WTC11 (cell line): ENCODE data around the gene INTS11.

Experiments
- ATF3 ChIP-seq: sonication (generic); formaldehyde crosslinking; conservative IDR thresholded peaks from 2 replicates; pipeline ENCODE4 v1.8.1; 2022; ENCODE audit warnings: mild to moderate bottlenecking, missing genetic modification reagents
- CREM ChIP-seq: sonication (generic); formaldehyde crosslinking; IDR thresholded peaks from 2 replicates; pipeline ENCODE4 v1.8.1; 2022; ENCODE audit warnings: mild to moderate bottlenecking, missing genetic modification reagents, moderate library complexity
- CTCF ChIP-seq: fragments of 200-600 bp; IDR thresholded peaks from 2 replicates; pipeline ENCODE4 v1.8.0; 2022; ENCODE audit warnings: antibody characterized with exemption
- NR2C2 ChIP-seq: sonication (generic); formaldehyde crosslinking; IDR thresholded peaks from 2 replicates; pipeline ENCODE4 v1.8.0; 2022; ENCODE audit warnings: mild to moderate bottlenecking, missing genetic modification reagents
- PREB ChIP-seq: sonication (generic); formaldehyde crosslinking; IDR thresholded peaks from 2 replicates; pipeline ENCODE4 v1.8.1; 2022; ENCODE audit warnings: mild to moderate bottlenecking, missing genetic modification reagents, moderate library complexity, borderline replicate concordance
- TCF7 ChIP-seq: sonication (generic); formaldehyde crosslinking; IDR thresholded peaks from 2 replicates; pipeline ENCODE4 v1.8.0; 2022; ENCODE audit warnings: mild to moderate bottlenecking, low read depth, missing genetic modification reagents, moderate library complexity
- TF ChIP-seq, protein P1 (sequence below): sonication (generic); formaldehyde crosslinking; IDR thresholded peaks from 2 replicates; pipeline ENCODE4 v1.8.0; 2022; ENCODE audit warnings: missing genetic modification reagents
- TF ChIP-seq, protein P2 (sequence below): sonication (generic); formaldehyde crosslinking; IDR thresholded peaks from 2 replicates; pipeline ENCODE4 v1.8.1; 2023; ENCODE audit warnings: mild to moderate bottlenecking, missing genetic modification reagents, moderate library complexity
- TF ChIP-seq, protein P3 (sequence below): sonication (generic); formaldehyde crosslinking; IDR thresholded peaks from 2 replicates; pipeline ENCODE4 v1.8.0; 2022; ENCODE audit warnings: mild to moderate bottlenecking, missing genetic modification reagents
- TF ChIP-seq, protein P4 (sequence below): sonication (generic); formaldehyde crosslinking; IDR thresholded peaks from 2 replicates; pipeline ENCODE4 v1.8.0; 2022; ENCODE audit warnings: mild to moderate bottlenecking, missing genetic modification reagents
- TF ChIP-seq, protein P5 (sequence below): sonication (generic); formaldehyde crosslinking; IDR thresholded peaks from 2 replicates; pipeline ENCODE4 v1.8.0; 2023; ENCODE audit warnings: mild to moderate bottlenecking, missing genetic modification reagents

DNA sequence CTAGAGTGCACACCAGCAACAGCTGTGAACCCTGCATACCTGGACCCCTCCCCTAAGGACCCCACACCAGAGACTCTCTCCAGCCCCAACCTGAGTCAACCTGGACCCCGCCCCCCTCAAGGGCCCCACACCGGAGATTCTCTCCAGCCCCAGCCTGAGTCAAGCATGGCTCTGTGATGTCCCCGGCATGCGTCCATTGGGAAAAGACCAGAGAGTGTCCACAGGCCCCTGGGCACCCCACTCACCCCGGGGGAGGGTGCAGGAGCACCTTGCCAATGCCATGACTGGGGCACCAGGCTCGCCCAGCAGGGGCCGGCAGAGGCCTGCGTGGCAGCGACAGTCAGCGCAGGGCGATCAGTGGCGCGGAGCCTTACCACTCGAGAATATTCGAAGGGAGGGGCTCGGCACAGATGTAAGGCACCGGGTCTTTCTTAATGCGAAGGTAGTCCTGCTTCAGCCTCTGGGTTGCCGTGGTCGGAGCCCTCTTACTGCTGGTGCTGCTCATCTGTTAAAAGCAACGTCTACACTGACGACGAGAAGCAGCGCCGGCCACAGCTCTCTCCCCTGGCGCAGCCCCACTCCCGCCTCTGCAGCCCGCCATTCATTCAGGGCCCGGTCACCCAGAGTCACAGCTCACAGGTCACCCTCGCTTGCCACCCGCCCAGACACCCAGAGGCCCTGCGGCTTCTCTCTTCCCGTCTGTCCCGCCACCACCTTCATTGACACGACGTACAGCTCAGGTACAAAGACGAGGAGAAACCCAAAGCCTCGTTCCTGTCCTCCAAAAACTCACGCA lies 56.8 kb downstream of the INTS11 start:
- TF ChIP-seq ATF3 (CRISPR knock-in tag): no peak
- TF ChIP-seq, protein P1, sequence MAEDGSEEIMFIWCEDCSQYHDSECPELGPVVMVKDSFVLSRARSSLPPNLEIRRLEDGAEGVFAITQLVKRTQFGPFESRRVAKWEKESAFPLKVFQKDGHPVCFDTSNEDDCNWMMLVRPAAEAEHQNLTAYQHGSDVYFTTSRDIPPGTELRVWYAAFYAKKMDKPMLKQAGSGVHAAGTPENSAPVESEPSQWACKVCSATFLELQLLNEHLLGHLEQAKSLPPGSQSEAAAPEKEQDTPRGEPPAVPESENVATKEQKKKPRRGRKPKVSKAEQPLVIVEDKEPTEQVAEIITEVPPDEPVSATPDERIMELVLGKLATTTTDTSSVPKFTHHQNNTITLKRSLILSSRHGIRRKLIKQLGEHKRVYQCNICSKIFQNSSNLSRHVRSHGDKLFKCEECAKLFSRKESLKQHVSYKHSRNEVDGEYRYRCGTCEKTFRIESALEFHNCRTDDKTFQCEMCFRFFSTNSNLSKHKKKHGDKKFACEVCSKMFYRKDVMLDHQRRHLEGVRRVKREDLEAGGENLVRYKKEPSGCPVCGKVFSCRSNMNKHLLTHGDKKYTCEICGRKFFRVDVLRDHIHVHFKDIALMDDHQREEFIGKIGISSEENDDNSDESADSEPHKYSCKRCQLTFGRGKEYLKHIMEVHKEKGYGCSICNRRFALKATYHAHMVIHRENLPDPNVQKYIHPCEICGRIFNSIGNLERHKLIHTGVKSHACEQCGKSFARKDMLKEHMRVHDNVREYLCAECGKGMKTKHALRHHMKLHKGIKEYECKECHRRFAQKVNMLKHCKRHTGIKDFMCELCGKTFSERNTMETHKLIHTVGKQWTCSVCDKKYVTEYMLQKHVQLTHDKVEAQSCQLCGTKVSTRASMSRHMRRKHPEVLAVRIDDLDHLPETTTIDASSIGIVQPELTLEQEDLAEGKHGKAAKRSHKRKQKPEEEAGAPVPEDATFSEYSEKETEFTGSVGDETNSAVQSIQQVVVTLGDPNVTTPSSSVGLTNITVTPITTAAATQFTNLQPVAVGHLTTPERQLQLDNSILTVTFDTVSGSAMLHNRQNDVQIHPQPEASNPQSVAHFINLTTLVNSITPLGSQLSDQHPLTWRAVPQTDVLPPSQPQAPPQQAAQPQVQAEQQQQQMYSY (CRISPR knock-in tag): no peak
- TF ChIP-seq NR2C2 (CRISPR knock-in tag): no peak
- TF ChIP-seq, protein P2, sequence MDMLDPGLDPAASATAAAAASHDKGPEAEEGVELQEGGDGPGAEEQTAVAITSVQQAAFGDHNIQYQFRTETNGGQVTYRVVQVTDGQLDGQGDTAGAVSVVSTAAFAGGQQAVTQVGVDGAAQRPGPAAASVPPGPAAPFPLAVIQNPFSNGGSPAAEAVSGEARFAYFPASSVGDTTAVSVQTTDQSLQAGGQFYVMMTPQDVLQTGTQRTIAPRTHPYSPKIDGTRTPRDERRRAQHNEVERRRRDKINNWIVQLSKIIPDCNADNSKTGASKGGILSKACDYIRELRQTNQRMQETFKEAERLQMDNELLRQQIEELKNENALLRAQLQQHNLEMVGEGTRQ (CRISPR knock-in tag): no peak
- TF ChIP-seq CTCF: no peak
- TF ChIP-seq, protein P3, sequence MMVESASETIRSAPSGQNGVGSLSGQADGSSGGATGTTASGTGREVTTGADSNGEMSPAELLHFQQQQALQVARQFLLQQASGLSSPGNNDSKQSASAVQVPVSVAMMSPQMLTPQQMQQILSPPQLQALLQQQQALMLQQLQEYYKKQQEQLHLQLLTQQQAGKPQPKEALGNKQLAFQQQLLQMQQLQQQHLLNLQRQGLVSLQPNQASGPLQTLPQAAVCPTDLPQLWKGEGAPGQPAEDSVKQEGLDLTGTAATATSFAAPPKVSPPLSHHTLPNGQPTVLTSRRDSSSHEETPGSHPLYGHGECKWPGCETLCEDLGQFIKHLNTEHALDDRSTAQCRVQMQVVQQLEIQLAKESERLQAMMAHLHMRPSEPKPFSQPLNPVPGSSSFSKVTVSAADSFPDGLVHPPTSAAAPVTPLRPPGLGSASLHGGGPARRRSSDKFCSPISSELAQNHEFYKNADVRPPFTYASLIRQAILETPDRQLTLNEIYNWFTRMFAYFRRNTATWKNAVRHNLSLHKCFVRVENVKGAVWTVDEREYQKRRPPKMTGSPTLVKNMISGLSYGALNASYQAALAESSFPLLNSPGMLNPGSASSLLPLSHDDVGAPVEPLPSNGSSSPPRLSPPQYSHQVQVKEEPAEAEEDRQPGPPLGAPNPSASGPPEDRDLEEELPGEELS (CRISPR knock-in tag): no peak
- TF ChIP-seq, protein P4, sequence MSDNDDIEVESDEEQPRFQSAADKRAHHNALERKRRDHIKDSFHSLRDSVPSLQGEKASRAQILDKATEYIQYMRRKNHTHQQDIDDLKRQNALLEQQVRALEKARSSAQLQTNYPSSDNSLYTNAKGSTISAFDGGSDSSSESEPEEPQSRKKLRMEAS: no peak
- TF ChIP-seq TCF7 (CRISPR knock-in tag): no peak
- TF ChIP-seq, protein P5, sequence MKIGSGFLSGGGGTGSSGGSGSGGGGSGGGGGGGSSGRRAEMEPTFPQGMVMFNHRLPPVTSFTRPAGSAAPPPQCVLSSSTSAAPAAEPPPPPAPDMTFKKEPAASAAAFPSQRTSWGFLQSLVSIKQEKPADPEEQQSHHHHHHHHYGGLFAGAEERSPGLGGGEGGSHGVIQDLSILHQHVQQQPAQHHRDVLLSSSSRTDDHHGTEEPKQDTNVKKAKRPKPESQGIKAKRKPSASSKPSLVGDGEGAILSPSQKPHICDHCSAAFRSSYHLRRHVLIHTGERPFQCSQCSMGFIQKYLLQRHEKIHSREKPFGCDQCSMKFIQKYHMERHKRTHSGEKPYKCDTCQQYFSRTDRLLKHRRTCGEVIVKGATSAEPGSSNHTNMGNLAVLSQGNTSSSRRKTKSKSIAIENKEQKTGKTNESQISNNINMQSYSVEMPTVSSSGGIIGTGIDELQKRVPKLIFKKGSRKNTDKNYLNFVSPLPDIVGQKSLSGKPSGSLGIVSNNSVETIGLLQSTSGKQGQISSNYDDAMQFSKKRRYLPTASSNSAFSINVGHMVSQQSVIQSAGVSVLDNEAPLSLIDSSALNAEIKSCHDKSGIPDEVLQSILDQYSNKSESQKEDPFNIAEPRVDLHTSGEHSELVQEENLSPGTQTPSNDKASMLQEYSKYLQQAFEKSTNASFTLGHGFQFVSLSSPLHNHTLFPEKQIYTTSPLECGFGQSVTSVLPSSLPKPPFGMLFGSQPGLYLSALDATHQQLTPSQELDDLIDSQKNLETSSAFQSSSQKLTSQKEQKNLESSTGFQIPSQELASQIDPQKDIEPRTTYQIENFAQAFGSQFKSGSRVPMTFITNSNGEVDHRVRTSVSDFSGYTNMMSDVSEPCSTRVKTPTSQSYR (CRISPR knock-in tag): no peak
- TF ChIP-seq CREM (CRISPR knock-in tag): no peak
- TF ChIP-seq PREB (CRISPR knock-in tag): no peak
